ENCODE measurements around the gene PPP4R1.

The PPP4R1 gene

DNA sequence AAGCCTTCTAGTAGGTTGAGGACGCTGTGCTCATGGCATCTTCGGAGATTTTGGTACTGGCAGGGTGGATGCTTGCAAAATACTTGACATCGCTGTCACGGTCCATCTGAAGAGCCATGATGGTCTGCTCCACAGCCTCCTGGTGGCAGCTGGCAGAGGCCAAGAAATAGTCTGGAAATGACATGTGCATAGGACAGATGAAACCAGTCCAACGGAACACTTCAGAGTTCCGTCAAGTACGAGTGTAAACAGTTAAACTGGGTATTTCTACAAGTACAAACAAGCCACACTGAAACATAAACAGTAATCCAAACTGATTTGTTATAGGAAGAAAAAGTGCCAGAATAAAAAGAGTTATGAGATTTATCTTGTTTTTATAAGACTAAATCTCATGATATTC, 66.6 kb downstream of the PPP4R1 start:
- DNase-seq (ENCODE audit: low read depth), result no peak

DNA sequence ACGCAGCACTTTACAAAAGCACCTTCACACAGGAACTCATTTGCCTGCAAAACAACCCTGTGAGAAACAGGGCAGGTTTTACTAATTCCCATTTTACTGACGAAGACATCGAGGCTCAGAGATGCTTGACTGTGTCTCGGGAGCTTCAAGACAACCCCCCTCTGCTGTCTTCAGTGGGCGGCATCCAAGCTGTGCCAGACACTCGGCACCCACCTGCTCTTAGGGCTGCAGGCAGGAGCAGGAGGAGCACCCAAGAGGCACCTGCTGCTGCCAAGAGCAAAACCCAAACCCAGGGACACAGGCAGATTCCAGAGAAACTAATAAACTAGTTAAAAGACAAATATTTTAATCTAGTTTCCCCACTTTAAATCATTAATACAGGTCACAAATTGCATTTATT, 67.9 kb downstream of the PPP4R1 start:
- no peak for DNase-seq (ENCODE audit: low read depth)

DNA sequence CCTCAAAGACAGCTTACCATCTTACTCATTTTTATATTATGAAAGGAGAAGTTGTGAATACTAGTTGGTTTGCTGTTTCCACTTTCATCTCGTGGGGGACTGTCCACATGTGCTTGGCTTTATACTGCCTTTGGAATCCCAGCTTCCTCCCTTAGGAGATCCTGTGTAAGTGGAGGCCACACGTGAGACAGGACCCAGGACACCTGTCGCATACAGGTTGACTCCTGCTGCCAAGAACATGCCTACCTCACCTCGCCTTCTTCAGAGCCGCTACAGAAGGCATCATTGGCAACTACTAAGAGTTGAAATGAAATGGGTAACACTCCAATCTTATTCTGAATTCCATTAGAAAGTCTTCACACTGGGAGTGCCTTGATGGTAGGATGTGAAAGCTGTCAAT, 69.3 kb downstream of the PPP4R1 start:
- no peak for DNase-seq (ENCODE audit: low read depth)

DNA sequence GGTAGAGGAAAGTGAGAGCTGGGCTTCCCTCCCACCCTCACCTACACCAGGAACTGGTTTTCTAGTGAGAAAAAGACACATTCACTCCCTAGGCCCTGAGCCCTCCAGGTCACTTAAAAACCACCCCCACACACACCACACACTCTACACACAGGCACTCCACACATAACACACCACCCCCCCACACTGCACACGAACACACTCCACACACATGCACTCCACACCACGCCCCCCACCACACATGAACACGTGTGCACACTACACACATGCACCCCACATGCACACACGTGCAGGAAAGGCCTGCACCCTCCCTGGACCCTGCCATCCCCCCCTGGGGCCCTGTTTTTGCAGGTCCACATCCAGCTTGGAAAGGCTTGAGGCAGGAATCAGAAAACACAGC, 71.4 kb downstream of the PPP4R1 start:
- no peak for DNase-seq (ENCODE audit: low read depth)

DNA sequence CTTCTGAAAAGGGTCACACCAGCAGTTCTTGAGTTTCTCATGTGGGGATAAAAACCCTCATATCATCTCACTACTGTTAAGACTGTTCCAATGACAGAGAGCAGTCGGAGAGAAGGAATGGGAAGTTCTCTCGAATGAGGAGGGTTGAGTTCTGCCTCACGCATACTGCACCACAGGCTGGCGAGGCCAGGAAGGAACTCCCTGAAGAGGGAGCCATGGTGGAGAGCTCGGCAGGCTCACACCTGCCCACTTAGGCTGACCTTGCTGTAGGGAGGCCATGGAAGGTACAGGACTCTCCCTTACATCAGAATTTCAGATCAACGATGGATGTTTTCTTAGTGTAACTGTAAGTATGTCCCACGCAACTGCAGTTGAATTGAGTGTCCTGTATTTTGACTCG, 74.4 kb downstream of the PPP4R1 start:
- no peak for DNase-seq (ENCODE audit: low read depth)

DNA sequence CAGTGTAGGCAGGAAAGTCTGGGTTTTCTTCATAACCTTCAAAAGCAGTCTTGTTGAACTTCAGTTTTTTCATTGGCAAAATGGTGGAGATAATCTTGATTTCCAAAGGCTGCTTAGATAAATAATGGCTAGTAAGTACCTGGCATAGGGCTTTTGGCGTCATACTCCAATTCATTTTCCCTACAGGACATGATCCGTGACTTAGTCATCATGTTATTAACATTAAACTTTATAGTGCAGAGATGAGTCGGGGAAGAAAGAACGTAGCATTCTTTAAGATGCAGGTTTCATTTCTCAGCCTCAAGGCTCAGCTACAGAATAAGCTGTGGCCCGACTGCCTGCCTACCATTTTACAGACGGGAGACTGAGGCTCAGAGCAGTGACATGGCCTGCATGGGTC, 75.1 kb downstream of the PPP4R1 start:
- DNase-seq (ENCODE audit: low read depth), result peak; percentile 29

DNA sequence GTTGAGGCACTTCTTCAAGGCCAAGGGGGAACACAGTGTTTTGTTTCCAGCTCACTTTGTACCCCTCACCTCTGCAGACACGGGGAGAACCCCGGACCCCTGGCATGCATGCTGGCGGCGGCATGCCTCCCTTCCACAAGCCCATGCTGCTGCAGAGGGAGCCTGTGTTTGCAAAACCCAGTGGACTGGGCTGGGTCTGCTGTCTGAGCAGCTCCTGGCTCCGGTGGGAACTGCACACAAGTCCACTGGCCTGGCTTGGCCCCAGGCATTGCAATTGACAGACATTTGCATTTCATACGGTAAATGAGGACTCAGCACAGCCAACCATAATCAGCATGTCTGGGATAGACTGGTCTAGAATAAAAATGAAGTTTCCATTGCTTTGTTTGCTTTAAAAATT, 76.7 kb downstream of the PPP4R1 start:
- DNase-seq (ENCODE audit: low read depth), result no peak

DNA sequence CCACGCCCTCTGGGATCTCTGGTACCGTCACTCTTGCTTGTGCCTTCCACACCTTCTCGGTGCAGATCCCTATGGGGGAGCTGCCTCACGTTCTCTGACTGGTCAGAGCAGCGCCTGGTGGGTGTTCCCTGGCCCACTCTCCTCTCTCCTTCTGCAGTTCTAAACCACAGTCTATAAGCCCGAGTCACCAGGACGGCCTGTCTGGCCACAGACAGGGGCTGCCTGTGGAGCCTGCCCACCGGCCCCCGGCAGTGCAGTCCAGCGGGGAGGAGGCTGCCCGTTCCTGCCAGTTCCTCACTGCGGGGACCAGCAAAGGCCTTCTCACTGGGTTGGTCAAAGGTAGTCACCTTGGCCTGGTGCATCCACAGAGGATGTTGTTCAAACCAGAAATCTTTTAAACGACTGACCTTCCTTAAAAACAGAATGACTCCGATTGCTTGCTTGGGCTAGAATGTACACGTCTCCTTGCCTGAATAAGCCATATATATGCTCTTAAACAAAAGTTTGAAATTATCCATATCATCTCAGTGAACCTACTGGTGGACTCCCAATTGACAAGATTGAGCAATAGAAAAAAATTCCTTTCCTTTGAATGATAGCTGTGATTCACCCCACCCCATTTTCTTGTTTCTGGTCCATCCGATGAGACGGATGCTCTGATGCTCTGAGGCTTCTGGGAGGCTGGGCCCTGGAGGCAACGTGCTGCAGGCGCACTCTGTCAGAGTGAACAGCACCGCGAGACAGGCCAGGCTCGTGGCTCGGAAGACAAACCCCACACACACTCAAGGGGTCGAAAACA, 77.8 kb downstream of the PPP4R1 start:
- no peak for DNase-seq (ENCODE audit: low read depth)

DNA sequence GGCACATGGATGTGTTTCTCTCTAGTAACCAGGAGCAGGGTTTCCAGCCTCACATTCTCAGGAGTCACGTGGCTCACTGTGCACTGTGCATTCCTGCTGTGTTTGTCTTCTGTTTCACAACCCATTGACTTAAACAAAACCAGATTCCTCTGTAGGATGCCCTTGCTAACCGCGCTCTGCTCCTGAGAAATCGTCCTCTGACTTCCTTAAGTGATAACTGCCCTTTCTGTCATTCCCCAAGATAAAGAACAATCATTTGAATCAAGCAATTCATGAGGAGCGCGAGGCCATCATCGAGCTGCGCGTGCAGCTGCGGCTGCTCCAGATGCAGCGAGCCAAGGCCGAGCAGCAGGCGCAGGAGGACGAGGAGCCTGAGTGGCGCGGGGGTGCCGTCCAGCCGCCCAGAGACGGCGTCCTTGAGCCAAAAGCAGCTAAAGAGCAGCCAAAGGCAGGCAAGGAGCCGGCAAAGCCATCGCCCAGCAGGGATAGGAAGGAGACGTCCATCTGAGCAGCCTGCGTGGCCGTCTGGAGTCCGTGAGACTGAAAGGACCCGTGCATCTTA, 78.8 kb downstream of the PPP4R1 start:
- DNase-seq (ENCODE audit: low read depth), result peak; percentile 84

DNA sequence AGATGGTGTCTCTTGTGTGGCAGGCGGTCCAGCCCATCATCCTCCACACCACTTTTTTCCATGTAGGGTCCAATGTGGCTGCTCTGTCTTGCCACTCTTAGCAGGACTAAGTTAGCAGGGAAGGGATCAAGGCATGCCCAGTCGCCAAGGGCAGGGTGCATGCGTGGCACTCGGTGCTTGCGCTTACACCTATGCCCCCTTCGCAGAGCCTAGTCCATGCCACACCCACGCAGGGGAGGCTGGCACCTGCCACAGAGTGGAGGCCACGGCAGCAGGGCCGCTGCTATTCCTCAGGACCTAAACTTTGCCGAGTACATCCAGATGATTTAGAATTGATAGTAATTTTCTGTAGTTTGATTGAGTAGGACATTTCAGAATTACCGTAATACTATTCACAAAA, 79.5 kb downstream of the PPP4R1 start:
- no peak for DNase-seq (ENCODE audit: low read depth)

DNA sequence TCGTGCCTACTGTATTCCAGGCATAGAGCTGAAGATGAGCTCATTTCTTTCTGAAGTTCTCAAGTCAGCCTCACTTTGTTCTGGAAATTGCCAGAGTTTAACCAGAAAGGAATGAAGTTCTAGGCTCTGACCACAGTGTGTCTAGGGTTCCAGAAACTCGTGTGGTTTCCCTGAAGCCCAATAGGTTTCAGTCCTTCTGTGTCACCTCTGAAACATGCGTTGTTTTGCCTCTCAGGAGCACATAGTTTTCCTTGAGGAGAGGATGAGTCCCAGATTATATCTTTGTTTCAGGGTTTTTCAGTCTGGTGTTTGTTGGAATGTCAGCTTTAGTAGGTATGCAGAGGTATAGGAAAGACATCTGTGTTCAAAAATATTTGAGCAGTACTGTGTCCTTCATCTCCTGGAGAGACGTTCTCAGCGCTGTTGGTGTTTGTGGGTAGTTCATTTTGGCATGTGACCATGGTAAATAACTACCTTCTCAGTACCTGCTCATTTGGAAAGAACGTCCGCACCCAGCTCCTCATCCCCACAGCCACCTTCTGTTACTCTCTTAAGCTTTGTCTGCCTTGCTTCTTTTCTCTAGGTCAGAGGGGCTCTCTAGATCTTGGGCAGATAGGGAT, 82.5 kb downstream of the PPP4R1 start:
- no peak for DNase-seq (ENCODE audit: low read depth)

DNA sequence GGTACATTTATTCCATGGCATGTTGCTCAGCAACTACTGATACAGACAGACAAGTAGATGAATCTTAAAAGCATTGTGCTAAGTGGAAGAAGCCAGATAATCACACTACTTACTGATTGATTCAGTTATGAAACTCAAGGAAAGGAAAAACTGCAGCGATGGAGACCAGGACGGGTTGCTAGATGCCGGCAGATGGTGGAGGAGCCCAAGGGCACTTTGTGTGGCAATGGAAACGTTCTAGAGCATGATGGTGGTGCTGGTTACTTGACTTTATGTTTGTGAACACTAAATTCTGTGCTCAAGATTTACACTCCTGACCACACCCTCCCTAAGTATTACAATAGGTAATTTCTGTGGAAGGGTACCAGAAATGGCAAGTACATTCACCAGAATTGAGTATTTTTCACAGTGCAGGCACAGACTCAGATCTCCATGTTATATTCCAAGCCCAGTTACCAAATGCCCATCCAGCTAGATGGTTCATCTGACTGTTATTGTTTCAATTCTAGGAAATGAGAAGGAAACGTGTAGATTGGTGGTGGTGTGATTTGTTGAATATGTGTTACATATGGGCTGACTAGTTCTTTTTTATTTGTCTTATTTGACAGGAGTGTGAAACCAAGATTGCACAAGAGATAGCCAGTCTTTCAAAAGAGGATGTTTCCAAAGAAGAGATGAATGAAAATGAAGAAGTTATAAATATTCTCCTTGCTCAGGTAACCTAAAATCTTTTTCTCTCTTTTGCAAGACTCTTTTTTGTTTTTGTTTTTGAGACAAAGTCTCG, 83.9 kb downstream of the PPP4R1 start:
- no peak for DNase-seq (ENCODE audit: low read depth)

DNA sequence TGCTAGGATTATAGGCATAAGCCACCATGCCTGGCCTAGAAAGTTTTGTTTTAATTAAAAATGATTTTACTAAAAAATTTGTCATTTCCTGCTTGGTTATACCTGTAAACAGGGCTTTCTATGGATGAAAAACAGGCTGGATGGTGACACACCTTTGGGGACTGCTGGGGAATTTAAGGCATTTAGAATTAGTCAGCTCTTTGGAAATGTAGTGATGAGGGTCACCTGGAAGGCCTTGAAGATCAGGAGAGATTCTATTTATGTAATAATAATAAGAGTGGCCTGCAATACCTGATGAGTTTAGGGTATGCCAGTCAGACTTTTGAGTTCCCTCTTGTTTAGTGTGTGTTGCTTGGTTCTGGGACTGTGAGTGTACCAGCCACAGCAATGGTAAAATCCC, 87.9 kb downstream of the PPP4R1 start:
- no peak for DNase-seq (ENCODE audit: low read depth)

DNA sequence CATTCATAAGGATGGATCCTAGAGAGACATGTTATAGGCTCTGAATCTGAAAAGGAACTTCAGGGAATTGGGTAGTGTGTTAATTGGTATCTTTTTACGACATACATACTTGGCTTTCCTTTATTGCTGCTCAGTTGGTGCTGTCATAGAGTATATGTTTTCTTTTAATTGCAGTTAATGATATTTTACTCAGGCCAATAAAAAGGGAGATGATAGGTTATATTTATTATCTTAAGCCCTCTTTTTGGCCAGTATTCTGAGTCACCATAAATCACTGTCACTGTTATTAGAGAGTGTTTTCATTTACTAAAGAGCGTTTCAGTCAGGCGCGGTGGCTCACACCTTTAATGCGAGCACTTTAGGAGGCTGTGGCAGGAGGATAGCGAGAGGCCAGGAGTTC, 91.4 kb downstream of the PPP4R1 start:
- DNase-seq (ENCODE audit: low read depth), result no peak

DNA sequence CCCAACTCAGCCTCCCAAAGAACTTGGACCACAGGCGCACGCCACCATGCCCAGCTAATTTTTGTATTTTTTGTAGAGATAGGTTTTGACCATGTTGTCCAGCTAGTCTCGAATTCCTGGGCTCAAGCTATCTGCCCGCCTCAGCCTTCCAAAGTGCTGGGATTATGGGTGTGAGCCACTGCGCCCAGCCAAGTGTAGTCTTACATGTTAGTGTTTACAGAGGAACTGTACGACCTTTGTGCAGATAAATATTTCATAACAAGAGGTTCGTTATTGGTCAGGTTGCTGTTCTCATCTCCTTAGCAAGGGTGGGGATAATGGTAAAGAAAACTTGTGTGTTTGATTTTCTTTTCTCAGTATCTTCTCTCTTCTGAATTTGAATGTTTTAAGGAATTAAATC, 92.6 kb downstream of the PPP4R1 start:
- DNase-seq (ENCODE audit: low read depth), result no peak

DNA sequence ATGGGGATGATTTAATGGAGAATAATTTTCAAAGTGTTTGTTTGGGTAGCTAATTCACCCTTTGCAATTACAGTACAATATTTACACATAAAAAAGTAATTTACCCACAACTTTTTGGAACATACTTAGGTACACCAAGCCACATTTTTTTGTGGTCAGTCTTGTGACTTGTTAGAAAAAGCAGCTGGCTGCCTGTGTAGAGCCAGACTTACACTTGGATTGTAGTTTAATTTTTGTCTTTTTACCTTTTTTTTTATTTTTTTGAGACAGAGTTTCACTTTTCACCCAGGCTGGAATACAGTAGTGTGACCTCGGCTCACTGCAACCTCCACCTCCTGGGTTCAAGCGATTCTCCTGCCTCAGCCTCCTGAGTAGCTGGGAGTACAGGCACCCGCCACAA, 93.7 kb downstream of the PPP4R1 start:
- DNase-seq (ENCODE audit: low read depth), result no peak

DNA sequence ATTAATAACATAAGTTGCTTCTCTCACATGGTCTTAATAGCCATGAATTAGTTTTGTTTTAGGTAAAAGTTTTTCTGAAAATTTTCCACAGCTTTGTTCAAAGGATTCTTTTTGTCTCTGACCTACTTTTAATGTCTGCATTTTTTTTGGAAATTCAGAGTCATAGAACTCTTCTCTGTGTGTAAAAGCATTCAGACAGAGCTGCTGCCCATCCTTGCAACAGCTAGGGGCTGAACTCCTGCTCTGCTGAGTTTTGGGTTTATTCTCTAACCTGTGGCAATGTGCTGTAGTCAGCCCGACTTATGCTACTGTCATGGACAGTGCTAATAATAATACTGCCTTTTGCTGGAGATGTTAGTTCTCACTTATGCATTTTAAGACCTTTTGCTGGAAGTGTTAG, 95.0 kb downstream of the PPP4R1 start:
- no peak for DNase-seq (ENCODE audit: low read depth)

DNA sequence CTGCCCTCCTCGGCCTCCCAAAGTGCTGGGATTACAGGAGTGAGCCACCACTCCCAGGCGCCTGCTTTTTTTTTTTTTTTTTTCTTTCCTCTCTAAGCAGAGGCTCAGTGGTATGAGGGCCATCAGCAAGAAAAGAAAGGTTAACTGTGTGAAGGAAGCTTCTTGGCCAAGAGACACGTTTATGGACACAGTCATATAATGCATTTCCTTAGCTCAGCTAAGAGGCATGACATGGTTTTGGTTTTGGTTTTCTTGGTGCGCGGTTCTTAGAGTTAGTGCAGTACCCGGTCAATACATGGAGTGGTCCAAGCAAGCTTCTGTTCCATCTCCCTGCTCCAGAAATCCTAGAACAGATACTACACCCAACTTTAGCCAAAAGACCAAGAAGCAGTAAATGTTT, 96.5 kb downstream of the PPP4R1 start:
- DNase-seq (ENCODE audit: low read depth), result no peak

DNA sequence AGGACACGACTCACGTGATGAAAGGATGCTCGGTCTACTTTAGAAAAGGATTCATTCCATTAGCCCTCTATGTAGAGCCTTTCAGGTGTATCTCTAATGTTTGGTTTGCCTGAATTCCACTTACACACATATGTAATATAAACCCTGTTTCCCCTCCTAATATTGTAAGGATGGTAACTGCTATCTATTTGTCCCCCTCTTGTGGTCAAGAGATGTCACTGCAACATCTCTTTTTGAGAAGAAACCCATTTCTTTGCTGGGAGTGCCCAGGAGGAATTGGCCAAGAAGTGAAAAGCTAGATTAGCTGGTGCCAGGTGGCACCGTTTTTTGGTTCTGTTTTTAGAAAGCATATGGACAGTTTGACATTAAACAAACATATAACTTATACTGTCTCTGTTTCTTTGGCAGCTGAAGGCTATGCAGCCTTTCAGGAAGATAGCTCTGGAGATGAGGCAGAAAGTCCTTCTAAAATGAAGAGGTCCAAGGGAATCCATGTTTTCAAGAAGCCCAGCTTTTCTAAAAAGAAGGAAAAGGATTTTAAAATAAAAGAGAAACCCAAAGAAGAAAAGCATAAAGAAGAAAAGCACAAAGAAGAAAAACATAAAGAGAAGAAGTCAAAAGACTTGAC, 97.8 kb downstream of the PPP4R1 start:
- DNase-seq (ENCODE audit: low read depth), result no peak

DNA sequence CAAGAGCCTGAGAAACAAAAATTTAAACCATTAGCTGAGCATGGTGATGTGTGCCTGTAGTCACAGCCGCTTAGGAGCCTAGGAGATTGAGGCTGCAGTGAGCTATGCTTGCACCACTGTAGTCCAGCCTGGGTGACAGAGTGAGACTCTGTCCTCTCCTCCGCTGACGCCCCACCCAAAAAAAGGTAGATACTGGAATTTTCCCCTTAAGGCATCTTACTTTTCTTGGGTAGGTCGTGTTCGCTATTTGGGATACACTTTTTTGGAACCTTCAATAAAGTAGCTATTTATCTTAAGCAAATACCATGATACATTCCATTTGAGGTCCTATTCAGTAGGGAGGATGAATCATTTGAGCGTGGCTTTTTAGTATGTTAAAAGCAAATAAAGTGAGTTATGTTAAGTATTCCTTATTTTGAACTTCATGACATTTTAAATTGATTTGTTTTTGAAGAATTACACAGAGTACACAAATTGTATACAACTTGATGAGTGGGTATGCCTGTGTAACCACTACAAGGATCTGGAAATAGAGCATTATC, 100.3 kb downstream of the PPP4R1 start:
- peak; percentile 25 for DNase-seq (ENCODE audit: low read depth)

DNA sequence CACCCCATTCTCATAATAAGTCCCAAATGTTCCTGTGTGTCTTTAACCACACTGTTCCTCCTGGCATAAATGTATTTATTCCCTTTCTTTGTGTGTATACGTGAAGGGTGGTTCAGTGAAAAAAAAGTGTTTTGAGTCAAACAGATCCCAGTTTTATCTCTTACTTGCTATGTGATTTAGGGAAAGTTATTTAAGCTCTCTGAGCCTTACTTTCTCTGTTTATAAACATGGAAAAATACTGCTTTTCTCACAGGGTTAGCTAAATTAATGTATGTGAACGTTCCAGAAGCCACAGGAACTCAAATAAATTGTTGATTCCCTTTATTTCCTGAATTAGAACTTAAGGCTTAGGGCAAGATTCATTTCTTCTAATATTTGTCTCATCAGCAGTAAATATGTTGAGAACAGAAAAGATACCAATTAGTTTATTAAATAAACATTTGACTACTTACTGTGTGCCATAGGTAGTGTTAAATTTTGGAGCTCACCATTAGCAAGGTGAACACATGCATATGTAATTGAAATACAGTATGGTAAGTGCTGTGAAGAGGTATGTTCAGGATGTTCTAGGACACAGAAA, 105.8 kb downstream of the PPP4R1 start:
- no peak for DNase-seq (ENCODE audit: low read depth)
